Stimulated activated effector memory CD8-positive, alpha-beta T cell treated with anti-CD3 and anti-CD28 coated beads, Interleukin-12 subunit alpha, Interleukin-12 subunit beta, amount 100 ng/mL, for 72 hours (primary cell): ENCODE results near the gene IFI30.
A peak's percentile ranks its signal among the peaks of the same experiment; 100 is the strongest.

ENCODE experiments used
- ATAC-seq: fragments of 150-1000 bp; cut with Tn5 transposase; 2 replicates; pipeline ENCODE4 v1.10.0; 2021
- DNase-seq, 2 donors: peaks; one replicate each; pipeline ENCODE4 v3.0.0; 2021 to 2022; ENCODE audit warnings: low spot score in 2 of 2
- H3K27ac Mint-ChIP-seq: one replicate; pipeline ENCODE4 v1.8.0; 2022; ENCODE audit warnings: mild to moderate bottlenecking, mixed read lengths
- H3K36me3 Mint-ChIP-seq: one replicate; pipeline ENCODE4 v1.8.0; 2022; ENCODE audit warnings: mild to moderate bottlenecking, mixed read lengths
- H3K4me1 Mint-ChIP-seq: one replicate; pipeline ENCODE4 v1.8.0; 2022; ENCODE audit warnings: mixed read lengths
- H3K4me3 Mint-ChIP-seq: one replicate; pipeline ENCODE4 v1.8.0; 2022; ENCODE audit warnings: mild to moderate bottlenecking, mixed read lengths
- H3K9me3 Mint-ChIP-seq: one replicate; pipeline ENCODE4 v1.8.0; 2022; ENCODE audit warnings: mixed read lengths

IFI30 gene

GRCh38 chr19:18218159-18218558 is 44.5 kb downstream of the IFI30 start:
- no peak overlapping the region for H3K27ac Mint-ChIP-seq
- DNase-seq (no peak), ATAC-seq (no peak)
- H3K9me3 Mint-ChIP-seq, result no peaks in the 10 kb centered on the region
- peaks cover 25% of the 10 kb centered on the region for H3K4me1 Mint-ChIP-seq
- H3K4me3 Mint-ChIP-seq, result no peak overlapping the region
- H3K36me3 Mint-ChIP-seq, result no peaks in the 10 kb centered on the region

- no peak overlapping the region for H3K4me3 Mint-ChIP-seq
- peaks cover 25% of the 10 kb centered on the region for H3K4me1 Mint-ChIP-seq
- H3K27ac Mint-ChIP-seq, result no peak overlapping the region
- ATAC-seq (no peak), DNase-seq (no peak)
- no peaks in the 10 kb centered on the region for H3K9me3 Mint-ChIP-seq
- no peaks in the 10 kb centered on the region for H3K36me3 Mint-ChIP-seq
Measured at GRCh38 chr19:18218600-18218999, 45.0 kb downstream of the IFI30 start.

DNA sequence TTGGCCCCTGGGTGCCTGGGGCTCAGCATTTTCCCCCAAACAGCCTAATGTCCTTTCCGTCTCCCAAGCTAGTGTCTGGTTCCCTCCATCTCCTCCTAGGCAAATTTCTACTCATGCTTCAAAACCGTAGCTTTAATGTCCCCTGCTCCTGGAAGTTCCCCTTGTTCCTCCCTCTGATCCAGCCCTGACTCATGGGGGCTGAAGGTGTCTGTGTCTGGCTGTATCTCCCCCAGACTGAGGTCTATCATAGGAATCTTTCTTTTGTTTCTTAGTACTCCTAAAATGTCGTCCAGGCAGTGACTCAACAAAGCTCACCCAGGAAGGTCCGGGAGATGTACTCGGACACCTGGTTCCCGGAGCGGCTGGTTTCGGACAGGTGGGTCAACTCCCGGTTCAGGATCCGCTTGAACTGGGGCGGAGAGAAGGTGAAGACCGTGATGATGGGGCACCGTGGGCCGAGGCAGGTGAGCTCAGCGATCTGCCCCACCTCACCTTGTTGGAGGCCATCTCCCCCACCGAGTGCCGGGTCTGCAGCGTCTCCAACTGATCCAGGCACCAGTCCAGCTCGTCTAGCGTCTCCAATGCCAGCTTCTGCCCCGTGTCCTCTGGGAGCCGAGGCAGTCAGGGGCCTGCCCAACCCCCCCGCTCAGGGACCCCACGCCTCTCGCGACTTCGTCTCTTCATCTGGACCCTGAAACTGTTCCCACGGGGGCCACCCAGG is 46.5 kb downstream of the IFI30 start:
- H3K4me1 Mint-ChIP-seq, result peaks cover 29% of the 10 kb centered on the region
- H3K4me3 Mint-ChIP-seq, result no peak overlapping the region
- peak overlapping the region; percentile 5 for H3K27ac Mint-ChIP-seq
- ATAC-seq, result no peak
- DNase-seq, result no peak
- H3K36me3 Mint-ChIP-seq, result peaks cover 11% of the 10 kb centered on the region
- no peaks in the 10 kb centered on the region for H3K9me3 Mint-ChIP-seq

DNA sequence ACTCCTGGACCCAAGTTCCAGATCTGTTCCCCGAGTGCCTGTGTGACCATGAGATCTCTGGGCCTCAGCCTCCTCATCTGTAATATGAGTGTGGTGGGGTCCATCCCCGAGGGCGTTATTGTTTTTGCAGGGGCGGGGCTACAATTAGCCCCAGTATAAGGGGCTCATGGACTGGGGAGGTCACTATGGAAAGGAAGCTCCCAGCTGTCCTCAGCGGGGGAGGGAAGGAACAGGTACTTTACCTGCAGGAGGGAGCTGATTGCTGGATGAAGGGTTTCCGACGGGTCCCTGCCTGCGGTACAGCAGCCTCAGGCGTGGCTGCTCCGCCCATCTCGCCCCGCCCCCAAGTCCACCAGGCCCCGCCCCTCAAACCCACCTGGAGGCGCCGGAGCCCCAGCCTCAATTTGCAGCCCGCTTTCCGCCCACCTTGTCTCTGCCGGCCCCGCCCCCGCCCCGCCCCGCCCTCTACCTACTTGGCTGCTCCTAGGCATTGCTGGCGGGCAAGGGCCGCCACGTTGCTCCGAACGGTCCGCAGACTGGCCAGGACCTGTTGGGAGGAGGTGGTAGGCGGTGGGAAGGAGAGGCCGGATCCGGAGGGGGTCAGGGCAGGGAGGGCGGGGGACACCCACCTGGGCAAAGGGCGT is 47.1 kb downstream of the IFI30 start:
- peaks cover 33% of the 10 kb centered on the region for H3K4me1 Mint-ChIP-seq
- H3K9me3 Mint-ChIP-seq, result no peaks in the 10 kb centered on the region
- H3K27ac Mint-ChIP-seq, result no peak overlapping the region
- no peak for ATAC-seq
- no peak overlapping the region for H3K4me3 Mint-ChIP-seq
- H3K36me3 Mint-ChIP-seq, result peaks cover 11% of the 10 kb centered on the region
- no peak for DNase-seq

- ATAC-seq, result no peak
- no peak for DNase-seq
- peaks cover 11% of the 10 kb centered on the region for H3K36me3 Mint-ChIP-seq
- H3K9me3 Mint-ChIP-seq, result no peaks in the 10 kb centered on the region
- peaks cover 38% of the 10 kb centered on the region for H3K4me1 Mint-ChIP-seq
- no peak overlapping the region for H3K27ac Mint-ChIP-seq
- H3K4me3 Mint-ChIP-seq, result no peak overlapping the region
Measured at GRCh38 chr19:18221815-18222725, 48.5 kb downstream of the IFI30 start.

- Mint-ChIP-seq H3K4me1 (peaks cover 43% of the 10 kb centered on the region), H3K9me3 (no peaks in the 10 kb centered on the region), H3K36me3 (peaks cover 11% of the 10 kb centered on the region), H3K4me3 (peak overlapping the region; percentile 91), H3K27ac (peak overlapping the region; percentile 91)
- ATAC-seq, result peak; percentile 20
- peak; percentile 33 to 78 for DNase-seq
Measured at GRCh38 chr19:18223860-18224524, 50.4 kb downstream of the IFI30 start.

GRCh38 chr19:18224525-18225354 is 51.1 kb downstream of the IFI30 start:
- Mint-ChIP-seq H3K27ac (peak overlapping the region; percentile 91), H3K4me3 (peak overlapping the region; percentile 91), H3K4me1 (peaks cover 42% of the 10 kb centered on the region), H3K9me3 (no peaks in the 10 kb centered on the region), H3K36me3 (peaks cover 11% of the 10 kb centered on the region)
- peak; percentile 97 for ATAC-seq
- DNase-seq, result peak; percentile 87 to 96

GRCh38 chr19:18225355-18225701 is 51.7 kb downstream of the IFI30 start:
- Mint-ChIP-seq H3K36me3 (peaks cover 11% of the 10 kb centered on the region), H3K27ac (no peak overlapping the region), H3K9me3 (no peaks in the 10 kb centered on the region), H3K4me3 (peak overlapping the region; percentile 91), H3K4me1 (peaks cover 39% of the 10 kb centered on the region)
- no peak for ATAC-seq
- DNase-seq, result no peak

GRCh38 chr19:18225702-18226468 is 52.3 kb downstream of the IFI30 start, which contains the start of gene PDE4C:
Gene PDE4C (minus strand): TSS chr19:18226438. CDS start chr19:18226415, 23 bp downstream.
- Mint-ChIP-seq H3K4me3 (peak within 1 kb of the TSS; percentile 91), H3K27ac (peak within 1 kb of the TSS; percentile 15), H3K9me3 (no peaks in the 10 kb centered on the region), H3K4me1 (peaks cover 36% of the 10 kb centered on the region), H3K36me3 (peaks cover 11% of the 10 kb centered on the region)
- no peak for ATAC-seq
- DNase-seq, result no peak

- Mint-ChIP-seq H3K4me3 (peak overlapping the region; percentile 91), H3K27ac (peak overlapping the region; percentile 15), H3K36me3 (peaks cover 11% of the 10 kb centered on the region), H3K9me3 (no peaks in the 10 kb centered on the region), H3K4me1 (peaks cover 37% of the 10 kb centered on the region)
- DNase-seq (no peak), ATAC-seq (no peak)
Measured at GRCh38 chr19:18226956-18227780, 53.6 kb downstream of the IFI30 start.
